B cell (primary cell): Measurements from ENCODE around the gene EHHADH. TPM values are rescaled to one million over a fixed set of nuclear protein-coding genes. Genes with fewer than 3 reads are reported as not detected.

Experiments used
- ATAC-seq: fragments of 200-7000 bp; cut with Tn5 transposase; one replicate; pipeline ENCODE4 v1.10.0; 2021; ENCODE audit warnings: low read depth, mild to moderate bottlenecking, moderate number of reproducible peaks, moderate library complexity
- CTCF ChIA-PET: fragments of 350-600 bp; sonication (Branson Sonifier 250); formaldehyde crosslinking; loops from one replicate; lab custom pipeline; 2021; ENCODE audit warnings: antibody characterized with exemption, inconsistent platforms; lab: Charles Lee
- POLR2A ChIA-PET: fragments of 350-600 bp; sonication (Branson Sonifier 250); formaldehyde crosslinking; loops from one replicate; lab custom pipeline; 2021; ENCODE audit warnings: antibody characterized with exemption; lab: Charles Lee
- DNase-seq: peaks from one replicate; pipeline ENCODE4 v3.0.0; 2013
- H2AFZ ChIP-seq: 2 replicates; pipeline ENCODE4 v1.6.1; 2012; ENCODE audit warnings: mild to moderate bottlenecking, low read depth, low read length; ENCODE audit not compliant: insufficient read depth, poor library complexity, severe bottlenecking
- H3K27ac ChIP-seq, 2 donors: 1 replicate in 1 of 2; 2 replicates in 1 of 2; pipeline ENCODE4 v1.5.1; 2012 to 2013; ENCODE audit warnings: low read length in 2 of 2, mild to moderate bottlenecking in 2 of 2, moderate library complexity in 1 of 2
- H3K27me3 ChIP-seq, 4 experiments: fragments of 200-600 bp in 1 of 4; sonication (generic) in 1 of 4; replicated peaks in 1 of 4; 1 replicate in 2 of 4; 2 replicates in 2 of 4; pipeline versions ENCODE4 v1.6.1 to v1.7.0; 2013 to 2016; ENCODE audit warnings: low read length in 3 of 4, mild to moderate bottlenecking in 2 of 4, mixed read lengths in 1 of 4, moderate library complexity in 1 of 4; ENCODE audit not compliant: insufficient read depth in 4 of 4, control insufficient read depth in 3 of 4; ENCODE audit errors: control extremely low read depth in 1 of 4
- H3K36me3 ChIP-seq, 2 experiments: replicated peaks in 1 of 2; 1 replicate in 1 of 2; 2 replicates in 1 of 2; pipeline versions ENCODE4 v1.6.1 to v1.7.1; 2013; ENCODE audit warnings: low read length in 1 of 2; ENCODE audit not compliant: insufficient read depth in 2 of 2, control insufficient read depth in 1 of 2; ENCODE audit errors: control extremely low read depth in 1 of 2, extremely low read depth in 1 of 2
- H3K4me1 ChIP-seq, 2 donors: fragments of 200-600 bp in 1 of 2; sonication (generic) in 1 of 2; 1 replicate in 1 of 2; 2 replicates in 1 of 2; pipeline versions ENCODE4 v1.5.1 to v1.6.1; 2013 to 2017; ENCODE audit warnings: low read length in 2 of 2; ENCODE audit not compliant: control insufficient read depth in 2 of 2, insufficient read depth in 2 of 2
- H3K4me2 ChIP-seq: replicated peaks from 2 replicates; pipeline ENCODE3; 2012; ENCODE audit warnings: mild to moderate bottlenecking, low read depth, low read length; ENCODE audit not compliant: poor library complexity, severe bottlenecking
- H3K4me3 ChIP-seq, 5 experiments: fragments of 200-600 bp in 1 of 5; sonication (generic) in 1 of 5; 1 replicate in 3 of 5; 2 replicates in 2 of 5; pipeline versions ENCODE4 v1.5.1 to v1.7.0; 2011 to 2016; ENCODE audit warnings: low read length in 4 of 5, mild to moderate bottlenecking in 4 of 5, low read depth in 2 of 5, control low read depth in 1 of 5, moderate library complexity in 1 of 5; ENCODE audit not compliant: insufficient read depth in 1 of 5; ENCODE audit errors: control extremely low read depth in 1 of 5, extremely low read depth in 1 of 5
- H3K79me2 ChIP-seq: fragments of 200-600 bp; sonication (generic); one replicate; pipeline ENCODE4 v1.6.0; 2016; ENCODE audit warnings: low read length; ENCODE audit not compliant: control insufficient read depth, insufficient read depth
- H3K9ac ChIP-seq: fragments of 200-600 bp; sonication (generic); 2 replicates; pipeline ENCODE4 v1.6.1; 2017; ENCODE audit warnings: mild to moderate bottlenecking, low read length, moderate library complexity
- H3K9me3 ChIP-seq, 3 donors: one replicate each; pipeline versions ENCODE4 v1.6.1 to v1.7.1; 2013; ENCODE audit warnings: low read length in 2 of 3; ENCODE audit not compliant: control insufficient read depth in 2 of 3, insufficient read depth in 1 of 3; ENCODE audit errors: control extremely low read depth in 1 of 3
- H4K20me1 ChIP-seq: 2 replicates; pipeline ENCODE4 v1.6.0; 2012; ENCODE audit warnings: mild to moderate bottlenecking, low read length; ENCODE audit not compliant: insufficient read depth, control insufficient read depth, poor library complexity, severe bottlenecking
- H3K27ac Mint-ChIP-seq: one replicate; pipeline ENCODE4 v1.8.0; 2021; ENCODE audit warnings: mixed read lengths
- H3K27me3 Mint-ChIP-seq: one replicate; pipeline ENCODE4 v1.8.0; 2021; ENCODE audit warnings: mixed read lengths
- H3K4me1 Mint-ChIP-seq: one replicate; pipeline ENCODE4 v1.8.0; 2021; ENCODE audit warnings: mixed read lengths
- H3K4me3 Mint-ChIP-seq: one replicate; pipeline ENCODE4 v1.8.0; 2021; ENCODE audit warnings: mixed read lengths
- H3K9me3 Mint-ChIP-seq: one replicate; pipeline ENCODE4 v1.8.0; 2022; ENCODE audit warnings: mixed read lengths; ENCODE audit not compliant: insufficient read depth
- EZH2 ChIP-seq: IDR thresholded peaks from 2 replicates; pipeline ENCODE4 v1.6.1; 2012; ENCODE audit warnings: borderline replicate concordance, low read depth, mild to moderate bottlenecking, moderate library complexity, low read length; ENCODE audit not compliant: insufficient read depth, poor library complexity, severe bottlenecking
- WGBS: methylation state at CpG from one replicate; pipeline ENCODE4 v1.1.5; 2013; ENCODE audit warnings: missing lambda C conversion rate; ENCODE audit not compliant: insufficient coverage; 5-methylcytosine and 5-hydroxymethylcytosine counted together
- intact Hi-C: fragments of 100-400 bp; cut with micrococcal nuclease; formaldehyde crosslinking; loops from one replicate; pipeline ENCODE4 v1.10.0; 2022
- polyA plus RNA-seq: library from polyadenylated mRNA; depleted of rRNA; stranded (reverse); fragments of >200 nt; gene quantifications from 2 replicates; pipeline ENCODE4 v1.2.3, GENCODE V29; 2012
- total RNA-seq, 2 donors: library from RNA; stranded (reverse); fragments of 120-200 nt in 1 of 2; gene quantifications; 1 replicate in 1 of 2; 2 replicates in 1 of 2; pipeline versions ENCODE4 v1.2.3 to v1.2.4, GENCODE V29; 2013 to 2022
- TF ChIP-seq, protein P1 (sequence below): fragments of 200-600 bp; IDR thresholded peaks from one replicate; pipeline ENCODE4 v1.8.0; 2022; ENCODE audit warnings: antibody characterized with exemption, mild to moderate bottlenecking

EHHADH gene
- total and polyA plus RNA-seq, 2 donors (not counting 1 experiment from before 2014, with no cell fraction given): 0.30 to 1.4 TPM

GRCh38 chr3:185150561-185150960 is 103.3 kb downstream of the EHHADH start:
- peaks cover 5% of the 10 kb centered on the region for H3K4me1 Mint-ChIP-seq
- TF ChIP-seq, protein P1, sequence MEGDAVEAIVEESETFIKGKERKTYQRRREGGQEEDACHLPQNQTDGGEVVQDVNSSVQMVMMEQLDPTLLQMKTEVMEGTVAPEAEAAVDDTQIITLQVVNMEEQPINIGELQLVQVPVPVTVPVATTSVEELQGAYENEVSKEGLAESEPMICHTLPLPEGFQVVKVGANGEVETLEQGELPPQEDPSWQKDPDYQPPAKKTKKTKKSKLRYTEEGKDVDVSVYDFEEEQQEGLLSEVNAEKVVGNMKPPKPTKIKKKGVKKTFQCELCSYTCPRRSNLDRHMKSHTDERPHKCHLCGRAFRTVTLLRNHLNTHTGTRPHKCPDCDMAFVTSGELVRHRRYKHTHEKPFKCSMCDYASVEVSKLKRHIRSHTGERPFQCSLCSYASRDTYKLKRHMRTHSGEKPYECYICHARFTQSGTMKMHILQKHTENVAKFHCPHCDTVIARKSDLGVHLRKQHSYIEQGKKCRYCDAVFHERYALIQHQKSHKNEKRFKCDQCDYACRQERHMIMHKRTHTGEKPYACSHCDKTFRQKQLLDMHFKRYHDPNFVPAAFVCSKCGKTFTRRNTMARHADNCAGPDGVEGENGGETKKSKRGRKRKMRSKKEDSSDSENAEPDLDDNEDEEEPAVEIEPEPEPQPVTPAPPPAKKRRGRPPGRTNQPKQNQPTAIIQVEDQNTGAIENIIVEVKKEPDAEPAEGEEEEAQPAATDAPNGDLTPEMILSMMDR: no peak
- TF ChIP-seq EZH2: no peak
- Histone ChIP-seq H3K4me2 (no peak overlapping the region), H3K9ac (no peak overlapping the region), H2AFZ (no peak overlapping the region), H3K27ac (no peak overlapping the region), H4K20me1 (no peaks in the 10 kb centered on the region), H3K27me3 (peaks cover 0 to 50% (median 46%) of the 10 kb centered on the region in 4 experiments), H3K36me3 (no peaks in the 10 kb centered on the region), H3K79me2 (no peaks in the 10 kb centered on the region), H3K4me1 (peaks cover 8 to 16% of the 10 kb centered on the region in 2 donors), H3K4me3 (no peak overlapping the region), H3K9me3 (no peaks in the 10 kb centered on the region)
- ATAC-seq: no peak
- ChIA-PET CTCF (interaction anchor here (1.2 kb wide), 1 partner anchor 24 kb away, joined by 3 read pairs; no protein-coding TSS in a partner anchor), POLR2A (no interaction called here)
- peaks cover 21% of the 10 kb centered on the region for H3K27me3 Mint-ChIP-seq
- H3K27ac Mint-ChIP-seq: no peak overlapping the region
- DNase-seq: no peak
- intact Hi-C loops: no loop called here
- H3K4me3 Mint-ChIP-seq: no peak overlapping the region
- WGBS: no CpG with 5 or more reads among the region's 1 CpG
- H3K9me3 Mint-ChIP-seq: no peaks in the 10 kb centered on the region

GRCh38 chr3:185149591-185149990 is 104.3 kb downstream of the EHHADH start:
- WGBS: no CpG with 5 or more reads among the region's 3 CpGs
- intact Hi-C loops: no loop called here
- no peaks in the 10 kb centered on the region for H3K9me3 Mint-ChIP-seq
- H3K4me3 Mint-ChIP-seq: no peak overlapping the region
- Histone ChIP-seq H3K79me2 (no peaks in the 10 kb centered on the region), H3K27ac (no peak overlapping the region), H3K36me3 (no peaks in the 10 kb centered on the region), H3K4me1 (peaks cover 8 to 16% of the 10 kb centered on the region in 2 donors), H4K20me1 (no peaks in the 10 kb centered on the region), H3K9me3 (no peaks in the 10 kb centered on the region), H3K9ac (no peak overlapping the region), H3K4me3 (no peak overlapping the region), H3K4me2 (no peak overlapping the region), H3K27me3 (peaks cover 0 to 50% (median 46%) of the 10 kb centered on the region in 4 experiments), H2AFZ (no peak overlapping the region)
- H3K4me1 Mint-ChIP-seq: peaks cover 5% of the 10 kb centered on the region
- ChIA-PET POLR2A (interaction anchor here (0.6 kb wide), 1 partner anchor 9 kb away, joined by 3 read pairs; no protein-coding TSS in a partner anchor), CTCF (interaction anchor here (1.2 kb wide), 1 partner anchor 25 kb away, joined by 3 read pairs; no protein-coding TSS in a partner anchor)
- ATAC-seq (no peak), DNase-seq (no peak)
- TF ChIP-seq EZH2: no peak
- TF ChIP-seq, protein P1: no peak
- H3K27me3 Mint-ChIP-seq: peaks cover 21% of the 10 kb centered on the region
- H3K27ac Mint-ChIP-seq: no peak overlapping the region
